H1 (cell line): ENCODE data around the gene CHRDL2. TPM values are rescaled to one million over a fixed set of nuclear protein-coding genes. Genes with fewer than 3 reads are reported as not detected.

Experiments
- CTCF ChIA-PET: fragments of 300-600 bp; sonication (Branson Sonifier 250); formaldehyde crosslinking; loops from one replicate; lab custom pipeline; 2021; ENCODE audit not compliant: partially characterized antibody; lab: Charles Lee
- POLR2A ChIA-PET: fragments of 300-600 bp; sonication (Branson Sonifier 250); formaldehyde crosslinking; loops from one replicate; lab custom pipeline; 2021; ENCODE audit warnings: inconsistent platforms; ENCODE audit not compliant: partially characterized antibody; lab: Charles Lee
- DNase-seq, 2 experiments: peaks; one replicate each; pipeline versions ENCODE4 v3.0.0 to v3.0.0-alpha.2; 2010 to 2022; ENCODE audit warnings: low spot score in 2 of 2, low read depth in 1 of 2, mixed read lengths in 1 of 2
- FAIRE-seq: peaks from 2 replicates; lab custom pipeline; 2011; peaks lifted over from hg19 to GRCh38; lab: Jason Lieb, UNC
- H2AFZ ChIP-seq: 2 replicates; pipeline ENCODE4 v1.8.1; 2012; ENCODE audit warnings: low read length, inconsistent platforms
- H2AK5ac ChIP-seq: 2 replicates; pipeline ENCODE4 v1.6.1; 2013; ENCODE audit warnings: low read depth, low read length
- H2BK120ac ChIP-seq: replicated peaks from 2 replicates; pipeline ENCODE3; 2013; ENCODE audit warnings: low read depth, low read length, inconsistent platforms
- H2BK12ac ChIP-seq: 2 replicates; pipeline ENCODE4 v1.6.1; 2013; ENCODE audit warnings: low read depth, low read length
- H2BK15ac ChIP-seq: 2 replicates; pipeline ENCODE4 v1.6.1; 2013; ENCODE audit warnings: low read length
- H2BK20ac ChIP-seq: 2 replicates; pipeline ENCODE4 v1.6.1; 2013; ENCODE audit warnings: low read length
- H2BK5ac ChIP-seq: 2 replicates; pipeline ENCODE4 v1.6.1; 2013; ENCODE audit warnings: low read depth, low read length
- H3K14ac ChIP-seq: 2 replicates; pipeline ENCODE4 v1.6.1; 2013; ENCODE audit warnings: inconsistent platforms; ENCODE audit not compliant: insufficient read length
- H3K18ac ChIP-seq: 2 replicates; pipeline ENCODE4 v1.6.1; 2013; ENCODE audit warnings: low read length; ENCODE audit errors: extremely low read depth
- H3K23ac ChIP-seq: 2 replicates; pipeline ENCODE4 v1.6.1; 2013; ENCODE audit warnings: inconsistent platforms; ENCODE audit not compliant: insufficient read length
- H3K23me2 ChIP-seq: 2 replicates; pipeline ENCODE4 v1.6.1; 2013; ENCODE audit warnings: low read depth, low read length
- H3K27ac ChIP-seq: 2 replicates; pipeline ENCODE4 v1.6.1; 2011; ENCODE audit warnings: low read depth, low read length, inconsistent platforms
- H3K27me3 ChIP-seq, 4 experiments: replicated peaks in 1 of 4; 1 replicate in 1 of 4; 2 replicates in 3 of 4; pipeline versions ENCODE4 v1.6.1 to v1.8.1; 2011 to 2013; ENCODE audit warnings: low read length in 3 of 4, mild to moderate bottlenecking in 3 of 4, inconsistent platforms in 2 of 4, mixed read lengths in 2 of 4, moderate library complexity in 1 of 4; ENCODE audit not compliant: control insufficient read depth in 3 of 4, insufficient read depth in 3 of 4; ENCODE audit errors: extremely low read depth in 1 of 4
- H3K36me3 ChIP-seq, 4 experiments: 2 replicates each; pipeline versions ENCODE4 v1.6.1 to v1.8.1; 2011 to 2013; ENCODE audit warnings: mild to moderate bottlenecking in 4 of 4, low read length in 3 of 4, moderate library complexity in 2 of 4, control low read depth in 1 of 4, inconsistent platforms in 1 of 4; ENCODE audit not compliant: insufficient read depth in 4 of 4, control insufficient read depth in 2 of 4
- H3K4ac ChIP-seq: replicated peaks from 2 replicates; pipeline ENCODE3; 2013; ENCODE audit warnings: low read length, low read depth, mixed read lengths, inconsistent platforms; ENCODE audit not compliant: insufficient read length
- H3K4me1 ChIP-seq, 4 experiments: replicated peaks in 1 of 4; 1 replicate in 1 of 4; 2 replicates in 3 of 4; pipeline versions ENCODE4 v1.6.1 to v1.8.1; 2011 to 2013; ENCODE audit warnings: low read length in 3 of 4, inconsistent platforms in 2 of 4, mixed read lengths in 1 of 4; ENCODE audit not compliant: insufficient read depth in 4 of 4, control insufficient read depth in 3 of 4
- H3K4me2 ChIP-seq, 2 experiments: 2 replicates each; pipeline versions ENCODE4 v1.6.1 to v1.8.1; 2011 to 2013; ENCODE audit warnings: low read depth in 2 of 2, low read length in 2 of 2, control low read depth in 1 of 2, inconsistent platforms in 1 of 2, mild to moderate bottlenecking in 1 of 2; ENCODE audit not compliant: insufficient read depth in 1 of 2
- H3K4me3 ChIP-seq, 4 experiments: fragments of 200-600, 300-600 bp in 1 of 4; sonication (generic), shearing (Covaris generic), sonication (Bioruptor Twin) in 1 of 4; 2 replicates each; pipeline versions ENCODE4 v1.5.1 to v1.8.1; 2011 to 2016; ENCODE audit warnings: low read length in 4 of 4, low read depth in 3 of 4, control low read depth in 2 of 4, inconsistent platforms in 2 of 4, mild to moderate bottlenecking in 2 of 4, mixed read lengths in 1 of 4, moderate library complexity in 1 of 4; ENCODE audit not compliant: insufficient read depth in 2 of 4; ENCODE audit errors: extremely low read depth in 1 of 4
- H3K56ac ChIP-seq: replicated peaks from 2 replicates; pipeline ENCODE3; 2013; ENCODE audit warnings: low read depth, mild to moderate bottlenecking, mixed read lengths, low read length, inconsistent platforms; ENCODE audit not compliant: insufficient read length
- H3K79me1 ChIP-seq: 2 replicates; pipeline ENCODE4 v1.6.1; 2013; ENCODE audit warnings: low read depth, low read length, control low read depth
- H3K79me2 ChIP-seq, 2 experiments: 2 replicates each; pipeline versions ENCODE4 v1.6.1 to v1.8.1; 2012 to 2013; ENCODE audit warnings: low read length in 2 of 2, mild to moderate bottlenecking in 2 of 2, inconsistent platforms in 1 of 2; ENCODE audit not compliant: insufficient read depth in 2 of 2, control insufficient read depth in 1 of 2
- H3K9ac ChIP-seq, 4 experiments: replicated peaks in 1 of 4; 1 replicate in 1 of 4; 2 replicates in 3 of 4; pipeline versions ENCODE4 v1.6.1 to v1.8.1; 2011 to 2013; ENCODE audit warnings: low read depth in 3 of 4, low read length in 3 of 4, control low read depth in 2 of 4, mild to moderate bottlenecking in 2 of 4, moderate library complexity in 2 of 4, inconsistent platforms in 1 of 4; ENCODE audit errors: extremely low read depth in 1 of 4
- H3K9me3 ChIP-seq, 2 experiments: 2 replicates each; pipeline versions ENCODE4 v1.6.1 to v1.8.1; 2012 to 2013; ENCODE audit warnings: mild to moderate bottlenecking in 2 of 2, moderate library complexity in 2 of 2, control low read depth in 1 of 2, inconsistent platforms in 1 of 2, low read depth in 1 of 2, low read length in 1 of 2, mixed read lengths in 1 of 2; ENCODE audit not compliant: insufficient read depth in 2 of 2
- H4K20me1 ChIP-seq, 2 experiments: replicated peaks in 1 of 2; 2 replicates each; pipeline versions ENCODE3 to v1.8.1; 2011 to 2013; ENCODE audit warnings: inconsistent platforms in 2 of 2, low read length in 2 of 2, mild to moderate bottlenecking in 1 of 2; ENCODE audit not compliant: insufficient read depth in 2 of 2, control insufficient read depth in 1 of 2
- H4K5ac ChIP-seq: 2 replicates; pipeline ENCODE4 v1.6.1; 2013; ENCODE audit warnings: low read length, low read depth, mixed read lengths, inconsistent platforms; ENCODE audit not compliant: insufficient read length
- H4K8ac ChIP-seq: 2 replicates; pipeline ENCODE4 v1.8.0; 2013; ENCODE audit warnings: mild to moderate bottlenecking, moderate library complexity, low read length, inconsistent platforms; ENCODE audit not compliant: insufficient read depth; ENCODE audit errors: extremely low read depth
- H4K91ac ChIP-seq: replicated peaks from 2 replicates; pipeline ENCODE3; 2013; ENCODE audit warnings: low read length, mixed read lengths, inconsistent platforms; ENCODE audit not compliant: insufficient read length
- CBX8 ChIP-seq: fragments of 300-800, 300-1000 bp; sonication (generic); IDR thresholded peaks from 2 replicates; pipeline ENCODE4 v1.7.1; 2016; ENCODE audit warnings: low read depth, low read length, borderline replicate concordance
- CREB1 ChIP-seq: IDR thresholded peaks from 2 replicates; pipeline ENCODE4 v1.6.1; 2012; ENCODE audit warnings: inconsistent platforms
- CTBP2 ChIP-seq: IDR thresholded peaks from 2 replicates; pipeline ENCODE4 v1.7.0; 2011; ENCODE audit warnings: borderline replicate concordance, mild to moderate bottlenecking, moderate library complexity, mixed read lengths, low read length; ENCODE audit not compliant: insufficient read depth, insufficient read length
- HDAC2 ChIP-seq, 2 experiments: fragments of 300-600 bp in 1 of 2; sonication (generic) in 1 of 2; IDR thresholded peaks; 2 replicates each; pipeline ENCODE4 v1.6.1; 2011 to 2012; ENCODE audit warnings: low read depth in 2 of 2, low read length in 2 of 2, mild to moderate bottlenecking in 2 of 2, moderate library complexity in 2 of 2, borderline replicate concordance in 1 of 2, inconsistent platforms in 1 of 2
- KDM1A ChIP-seq: fragments of 200-600, 300-600 bp; sonication (generic); IDR thresholded peaks from 2 replicates; pipeline ENCODE4 v1.7.1; 2016; ENCODE audit warnings: mild to moderate bottlenecking, low read length, borderline replicate concordance
- MAFK ChIP-seq: IDR thresholded peaks from 2 replicates; pipeline ENCODE4 v1.6.1; 2012; ENCODE audit warnings: low read depth, mild to moderate bottlenecking, improper control_type of control experiment, low read length
- MAX ChIP-seq: IDR thresholded peaks from 2 replicates; pipeline ENCODE4 v1.6.1; 2012; ENCODE audit warnings: inconsistent platforms
- NRF1 ChIP-seq: IDR thresholded peaks from 2 replicates; pipeline ENCODE4 v1.6.1; 2011; ENCODE audit warnings: mild to moderate bottlenecking, low read depth, low read length, improper control_type of control experiment
- RAD21 ChIP-seq, 2 experiments: IDR thresholded peaks in 1 of 2; conservative IDR thresholded peaks in 1 of 2; 2 replicates each; pipeline ENCODE4 v1.6.1; 2011; ENCODE audit warnings: low read depth in 2 of 2, low read length in 2 of 2, improper control_type of control experiment in 1 of 2, inconsistent platforms in 1 of 2, mild to moderate bottlenecking in 1 of 2, moderate library complexity in 1 of 2
- RNF2 ChIP-seq: fragments of 200-900, 300-1000 bp; sonication (generic); IDR thresholded peaks from 2 replicates; pipeline ENCODE4 v1.7.1; 2016; ENCODE audit warnings: borderline replicate concordance, low read depth, mild to moderate bottlenecking, antibody characterized with exemption, low read length; ENCODE audit not compliant: poor library complexity, severe bottlenecking; ENCODE audit errors: missing control alignments
- SP2 ChIP-seq: IDR thresholded peaks from 2 replicates; pipeline ENCODE4 v1.6.1; 2012; ENCODE audit warnings: mild to moderate bottlenecking, low read length, inconsistent platforms
- YY1 ChIP-seq: IDR thresholded peaks from 2 replicates; pipeline ENCODE4 v1.6.1; 2011; ENCODE audit warnings: low read depth, mild to moderate bottlenecking, low read length
- WGBS, 2 experiments: shearing (Covaris generic) in 1 of 2; methylation state at CpG; one replicate each; pipeline versions ENCODE4 v1.1.6 to v1.1.7; 2013 to 2015; ENCODE audit warnings: low lambda C conversion rate in 2 of 2, mixed read lengths in 2 of 2, inconsistent platforms in 1 of 2, low coverage in 1 of 2, missing lambda C conversion rate in 1 of 2; ENCODE audit not compliant: insufficient replicate concordance in 2 of 2, insufficient coverage in 1 of 2, insufficient read length in 1 of 2; ENCODE audit errors: extremely low coverage in 1 of 2, missing lambda C conversion rate in 1 of 2; 5-methylcytosine and 5-hydroxymethylcytosine counted together
- polyA plus RNA-seq, 7 experiments: library from polyadenylated mRNA; depleted of rRNA in 3 of 7; stranded (reverse) in 5 of 7; unstranded in 2 of 7; fragments of >200 nt in 5 of 7; fragments of 200-250 nt in 2 of 7; gene quantifications; 1 replicate in 5 of 7; 2 replicates in 1 of 7; 4 replicates in 1 of 7; pipeline versions ENCODE4 v1.2.1 to v1.2.3, GENCODE V29; 2011 to 2013; ENCODE audit warnings: missing spikeins in 2 of 7, mixed read lengths in 2 of 7
- total RNA-seq: library from RNA; stranded (reverse); fragmentation: NEBNext Ultra II Directional; extraction: Animal tissue kit (Norgen Biotek cat#: 25700); gene quantifications from 2 replicates; pipeline ENCODE4 v1.2.1, GENCODE V29; 2021

Gene CHRDL2
- total and polyA plus RNA-seq, 2 of the 8 experiments (the other 6 are each of a cell fraction or from before 2014, with no cell fraction given), result 0.26 to 0.48 TPM

GRCh38 chr11:74701351-74701750, 29.9 kb downstream of the CHRDL2 start:
- Histone ChIP-seq H3K18ac (no peak overlapping the region), H3K36me3 (no peaks in the 10 kb centered on the region), H3K27me3 (no peaks in the 10 kb centered on the region; a peak in 2 of 7 replicates), H3K79me2 (no peaks in the 10 kb centered on the region), H2BK5ac (no peak overlapping the region), H2BK12ac (no peak overlapping the region), H3K9me3 (no peaks in the 10 kb centered on the region), H4K5ac (no peak overlapping the region), H3K4ac (no peak overlapping the region), H3K4me1 (peaks cover 0 to 11% (median 4%) of the 10 kb centered on the region in 4 experiments; a peak in 3 of 7 replicates), H2BK120ac (no peak overlapping the region), H3K14ac (no peak overlapping the region), H2BK15ac (no peak overlapping the region), H3K23ac (no peak overlapping the region), H3K27ac (no peak overlapping the region), H3K4me3 (no peak overlapping the region), H2AFZ (no peak overlapping the region), H2AK5ac (no peak overlapping the region), H3K56ac (no peak overlapping the region), H3K9ac (no peak overlapping the region), H3K79me1 (no peaks in the 10 kb centered on the region), H4K91ac (no peak overlapping the region), H4K8ac (no peak overlapping the region), H3K23me2 (no peaks in the 10 kb centered on the region; the same call in 1 of the 2 replicates), H2BK20ac (no peak overlapping the region), H3K4me2 (no peak overlapping the region), H4K20me1 (no peaks in the 10 kb centered on the region)
- ChIA-PET CTCF (interaction anchor here (0.6 to 16.5 kb wide), 29 partner anchors 9 to 1351 kb away, joined by 3 to 348 read pairs (median 4); no protein-coding TSS in a partner anchor), POLR2A (interaction anchor here (1.3 kb wide), 1 partner anchor 18 kb away, joined by 3 read pairs; no protein-coding TSS in a partner anchor)
- DNase-seq (peak; percentile 17 to 78), FAIRE-seq (no peak)
- WGBS, 2 experiments, result 74% methylated on average over 8 of the region's 8 CpGs; no CpG with 5 or more reads in 1 of the 2 experiments
- 0 out of 2 replicates have a peak, but pooled peaks have one; percentile 21 for TF ChIP-seq MAX
- no peak for TF ChIP-seq RNF2
- TF ChIP-seq MAFK, result no peak
- TF ChIP-seq CTBP2, result no peak
- TF ChIP-seq CBX8, result no peak
- TF ChIP-seq NRF1, result no peak
- no peak for TF ChIP-seq SP2
- peak; percentile 97 for TF ChIP-seq KDM1A
- TF ChIP-seq YY1, result no peak
- TF ChIP-seq RAD21 (IDR thresholded peaks at IDR 0.05 in 1 of 2, conservative IDR thresholded peaks at IDR 0.05 in 1 of 2; ENCODE audit: low read depth in 2 of 2, low read length in 2 of 2), result peak; percentile 47 to 58; a peak in 3 of 4 replicates
- 0 out of 2 replicates have a peak, but pooled peaks have one; percentile 11 for TF ChIP-seq CREB1
- peak in 1 of 2 experiments; percentile 76; a peak in 1 of 4 replicates for TF ChIP-seq HDAC2 (IDR thresholded peaks at IDR 0.05; ENCODE audit: borderline replicate concordance in 1 of 2, low read depth in 2 of 2, low read length in 2 of 2)
